Thoracic aorta (tissue), 2 donors: Measurements from ENCODE around the gene HSPA5. TPM values are rescaled to one million over a fixed set of nuclear protein-coding genes. Genes with fewer than 3 reads are reported as not detected.
"Not testable (repeated sequence)": the region's sequence is repeated elsewhere in the genome, so short reads cannot be mapped to it uniquely, and the experiment has no call there.

ENCODE experiments used
- ATAC-seq: fragments of 150-250 bp; one replicate; pipeline ENCODE4 v1.8.0; 2017; ENCODE audit warnings: low read depth; ENCODE audit not compliant: insufficient number of reproducible peaks, low FRiP score
- DNase-seq: peaks from one replicate; pipeline ENCODE4 v3.0.0-alpha.2; 2020; ENCODE audit warnings: low spot score
- H3K27ac ChIP-seq, 2 donors: fragments of 200-600 bp; sonication (generic); 1 replicate in 1 of 2; 2 replicates in 1 of 2; pipeline ENCODE4 v1.5.1; 2016; ENCODE audit warnings: mild to moderate bottlenecking in 2 of 2, moderate library complexity in 2 of 2
- H3K27me3 ChIP-seq: fragments of 200-600 bp; sonication (generic); replicated peaks from 2 replicates; pipeline ENCODE4 v1.6.0; 2016; ENCODE audit warnings: mild to moderate bottlenecking; ENCODE audit not compliant: insufficient read depth
- H3K36me3 ChIP-seq: fragments of 200-600 bp; sonication (generic); one replicate; pipeline ENCODE4 v1.5.1; 2016
- H3K4me1 ChIP-seq, 2 donors: fragments of 200-600 bp; sonication (generic); 1 replicate in 1 of 2; 2 replicates in 1 of 2; pipeline versions ENCODE4 v1.5.1 to v1.6.0; 2016; ENCODE audit warnings: low read depth in 2 of 2, mild to moderate bottlenecking in 1 of 2; ENCODE audit not compliant: control insufficient read depth in 1 of 2
- H3K4me3 ChIP-seq: fragments of 200-600 bp; sonication (generic); 2 replicates; pipeline ENCODE4 v1.5.1; 2016; ENCODE audit warnings: mild to moderate bottlenecking
- H3K9me3 ChIP-seq: fragments of 200-600 bp; sonication (generic); 2 replicates; pipeline ENCODE4 v1.5.1; 2016
- total RNA-seq, 2 donors: library from RNA; depleted of rRNA; stranded (reverse); fragments of >200 nt; gene quantifications; one replicate each; pipeline versions ENCODE4 v1.1.0 to v1.2.3, GENCODE V29; 2016
- TF ChIP-seq, protein P1 (sequence below): fragments of 200-600 bp; sonication (generic); IDR thresholded peaks from one replicate; pipeline ENCODE4 v1.5.1; 2019; ENCODE audit warnings: antibody characterized with exemption

The HSPA5 gene
- total RNA-seq, 2 donors from 2014 or later, result 127 to 207 TPM

GRCh38 chr9:125276771-125277170 is 35.6 kb upstream of the HSPA5 start:
- no peak for DNase-seq
- TF ChIP-seq, protein P1, sequence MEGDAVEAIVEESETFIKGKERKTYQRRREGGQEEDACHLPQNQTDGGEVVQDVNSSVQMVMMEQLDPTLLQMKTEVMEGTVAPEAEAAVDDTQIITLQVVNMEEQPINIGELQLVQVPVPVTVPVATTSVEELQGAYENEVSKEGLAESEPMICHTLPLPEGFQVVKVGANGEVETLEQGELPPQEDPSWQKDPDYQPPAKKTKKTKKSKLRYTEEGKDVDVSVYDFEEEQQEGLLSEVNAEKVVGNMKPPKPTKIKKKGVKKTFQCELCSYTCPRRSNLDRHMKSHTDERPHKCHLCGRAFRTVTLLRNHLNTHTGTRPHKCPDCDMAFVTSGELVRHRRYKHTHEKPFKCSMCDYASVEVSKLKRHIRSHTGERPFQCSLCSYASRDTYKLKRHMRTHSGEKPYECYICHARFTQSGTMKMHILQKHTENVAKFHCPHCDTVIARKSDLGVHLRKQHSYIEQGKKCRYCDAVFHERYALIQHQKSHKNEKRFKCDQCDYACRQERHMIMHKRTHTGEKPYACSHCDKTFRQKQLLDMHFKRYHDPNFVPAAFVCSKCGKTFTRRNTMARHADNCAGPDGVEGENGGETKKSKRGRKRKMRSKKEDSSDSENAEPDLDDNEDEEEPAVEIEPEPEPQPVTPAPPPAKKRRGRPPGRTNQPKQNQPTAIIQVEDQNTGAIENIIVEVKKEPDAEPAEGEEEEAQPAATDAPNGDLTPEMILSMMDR, result no peak
- Histone ChIP-seq H3K27ac (no peak overlapping the region), H3K4me1 (peaks cover 10 to 13% of the 10 kb centered on the region in 2 donors), H3K4me3 (no peak overlapping the region), H3K9me3 (no peaks in the 10 kb centered on the region), H3K27me3 (no peaks in the 10 kb centered on the region), H3K36me3 (no peaks in the 10 kb centered on the region)
- ATAC-seq, result no peak

DNA sequence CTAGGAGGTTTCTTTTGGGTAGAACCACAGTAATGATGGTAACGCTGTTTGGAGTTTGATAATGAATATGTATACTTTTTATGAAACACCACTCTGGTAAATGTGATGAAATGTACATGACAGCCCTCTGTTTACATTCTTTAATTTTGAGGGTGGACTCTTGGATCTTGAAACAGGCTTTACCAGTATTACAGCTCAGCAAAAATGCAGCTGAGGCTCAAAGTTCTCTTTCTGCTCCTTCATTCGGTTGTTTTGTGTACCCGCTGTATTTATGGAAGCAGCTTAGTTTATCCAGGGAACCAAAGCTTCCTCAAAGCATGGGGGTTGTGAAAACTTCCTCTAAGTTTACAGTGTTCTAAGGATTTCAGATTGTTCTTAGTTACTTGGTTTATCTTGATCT is 31.6 kb upstream of the HSPA5 start:
- no peak for ATAC-seq
- no peaks in the 10 kb centered on the region for H3K36me3 ChIP-seq
- no peak for DNase-seq
- H3K27ac ChIP-seq, result no peak overlapping the region
- TF ChIP-seq, protein P1, result no peak
- no peak overlapping the region for H3K4me3 ChIP-seq
- no peaks in the 10 kb centered on the region for H3K9me3 ChIP-seq
- H3K27me3 ChIP-seq, result no peaks in the 10 kb centered on the region
- peaks cover 26 to 29% of the 10 kb centered on the region in 2 donors for H3K4me1 ChIP-seq

DNA sequence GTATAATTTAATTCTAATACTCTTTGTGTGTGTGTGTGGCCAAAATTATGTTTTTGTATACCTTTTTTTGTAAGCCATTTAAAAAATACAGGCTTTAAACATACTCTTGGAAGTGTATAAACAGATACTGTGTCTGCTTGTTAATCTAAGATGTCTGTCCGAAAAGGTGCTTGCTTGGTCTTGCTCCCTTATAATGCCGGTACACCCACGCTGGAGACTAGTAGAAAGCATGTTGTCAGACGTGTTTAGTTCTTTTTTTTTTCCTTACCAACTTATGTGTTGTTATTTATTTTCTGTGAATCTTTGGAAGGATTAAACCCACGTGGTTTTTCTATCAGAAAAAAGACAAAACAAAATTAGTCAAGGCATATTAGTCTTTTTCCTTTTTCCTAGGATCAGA is 29.9 kb upstream of the HSPA5 start:
- Histone ChIP-seq H3K4me1 (peaks cover 23 to 29% of the 10 kb centered on the region in 2 donors), H3K9me3 (no peaks in the 10 kb centered on the region), H3K36me3 (no peaks in the 10 kb centered on the region), H3K27me3 (no peaks in the 10 kb centered on the region), H3K4me3 (no peak overlapping the region), H3K27ac (no peak overlapping the region)
- ATAC-seq (no peak), DNase-seq (no peak)
- TF ChIP-seq, protein P1, result no peak

DNA sequence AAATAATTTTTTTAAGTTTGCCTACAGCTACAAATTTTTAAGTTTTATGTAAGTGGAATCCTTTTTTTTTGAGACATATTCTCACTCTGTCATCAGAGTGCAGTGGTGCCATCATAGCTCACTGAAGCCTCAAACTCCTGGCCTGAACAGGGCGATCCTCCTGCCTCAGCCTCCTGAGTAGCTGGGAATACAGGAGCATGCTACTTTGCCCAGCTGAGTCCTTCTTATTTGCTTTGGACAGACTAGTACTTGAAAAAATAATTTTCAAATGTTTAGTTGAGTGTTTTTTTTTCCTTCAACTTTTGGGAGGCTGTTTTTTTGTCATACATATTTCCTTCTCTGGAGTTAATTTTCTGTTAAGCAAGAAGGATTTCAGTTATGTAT is 27.9 kb upstream of the HSPA5 start:
- Histone ChIP-seq H3K9me3 (no peaks in the 10 kb centered on the region), H3K27ac (no peak overlapping the region), H3K36me3 (peaks cover 3% of the 10 kb centered on the region), H3K4me3 (peak overlapping the region; percentile 1), H3K27me3 (no peaks in the 10 kb centered on the region), H3K4me1 (peaks cover 31 to 37% of the 10 kb centered on the region in 2 donors)
- DNase-seq, result no peak
- no peak for ATAC-seq
- TF ChIP-seq, protein P1, result no peak

DNA sequence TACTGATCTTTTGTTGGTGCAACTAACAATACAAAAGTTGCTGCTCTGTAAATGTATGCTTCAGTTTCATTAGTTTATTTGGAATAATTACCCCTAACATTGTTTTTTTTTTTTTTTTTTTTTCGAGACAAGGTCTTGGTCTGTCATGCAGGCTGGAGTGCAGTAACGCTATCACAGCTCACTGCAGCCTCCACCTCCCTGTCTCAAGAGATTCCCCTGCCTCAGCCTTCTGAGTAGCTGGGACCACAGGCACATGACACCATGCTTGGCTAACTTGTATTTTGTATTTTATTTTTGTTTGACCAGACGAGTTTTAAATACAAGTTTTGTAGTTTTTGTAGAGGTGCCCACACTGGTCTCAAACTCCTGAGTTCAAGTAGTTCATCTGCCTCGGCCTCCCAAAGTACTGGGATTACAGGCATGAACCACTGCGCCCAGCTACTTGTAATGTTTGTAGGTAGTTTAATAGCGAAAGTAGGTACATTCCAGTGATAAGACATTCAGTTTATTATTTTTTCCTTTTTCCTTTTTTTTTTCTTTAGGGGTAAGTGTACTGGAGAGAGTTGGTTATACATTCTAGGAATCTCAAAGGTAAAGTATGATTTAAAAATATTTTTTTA is 27.4 kb upstream of the HSPA5 start:
- DNase-seq, result no peak
- ATAC-seq, result no peak
- Histone ChIP-seq H3K4me3 (no peak overlapping the region), H3K36me3 (peaks cover 5% of the 10 kb centered on the region), H3K9me3 (no peaks in the 10 kb centered on the region), H3K27ac (no peak overlapping the region), H3K27me3 (no peaks in the 10 kb centered on the region), H3K4me1 (peaks cover 36 to 40% of the 10 kb centered on the region in 2 donors)
- TF ChIP-seq, protein P1, result no peak

DNA sequence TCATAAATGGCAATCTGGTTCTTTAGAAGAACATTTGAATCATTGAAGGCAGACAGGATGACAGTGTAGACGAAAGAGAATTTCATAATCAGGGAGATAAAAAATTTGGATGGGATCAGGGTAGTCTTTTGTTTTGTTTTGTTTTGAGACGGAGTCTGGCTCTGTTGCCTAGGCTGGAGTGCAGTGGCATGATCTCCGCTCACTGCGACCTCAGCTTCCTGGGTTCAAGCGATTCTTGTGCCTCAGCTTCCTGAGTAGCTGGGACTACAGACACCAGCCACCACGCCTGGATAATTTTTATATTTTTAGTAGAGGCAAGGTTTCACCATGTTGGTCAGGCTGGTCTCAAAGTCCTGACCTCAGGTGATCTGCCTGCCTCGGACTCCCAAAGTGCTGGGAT is 22.9 kb upstream of the HSPA5 start:
- H3K27me3 ChIP-seq, H3K4me3 ChIP-seq, H3K9me3 ChIP-seq, DNase-seq, ATAC-seq, H3K36me3 ChIP-seq: not testable (repeated sequence)
- Histone ChIP-seq H3K4me1 (peaks cover 30 to 37% of the 10 kb centered on the region in 2 donors), H3K27ac (peak overlapping the region in 1 of 2 donors; percentile 40)
